ENCODE results near the gene PAK1.

PAK1 gene

GRCh38 chr11:77322506-77322905 is 151.4 kb downstream of the PAK1 start:
- TF ChIP-seq, protein P1, sequence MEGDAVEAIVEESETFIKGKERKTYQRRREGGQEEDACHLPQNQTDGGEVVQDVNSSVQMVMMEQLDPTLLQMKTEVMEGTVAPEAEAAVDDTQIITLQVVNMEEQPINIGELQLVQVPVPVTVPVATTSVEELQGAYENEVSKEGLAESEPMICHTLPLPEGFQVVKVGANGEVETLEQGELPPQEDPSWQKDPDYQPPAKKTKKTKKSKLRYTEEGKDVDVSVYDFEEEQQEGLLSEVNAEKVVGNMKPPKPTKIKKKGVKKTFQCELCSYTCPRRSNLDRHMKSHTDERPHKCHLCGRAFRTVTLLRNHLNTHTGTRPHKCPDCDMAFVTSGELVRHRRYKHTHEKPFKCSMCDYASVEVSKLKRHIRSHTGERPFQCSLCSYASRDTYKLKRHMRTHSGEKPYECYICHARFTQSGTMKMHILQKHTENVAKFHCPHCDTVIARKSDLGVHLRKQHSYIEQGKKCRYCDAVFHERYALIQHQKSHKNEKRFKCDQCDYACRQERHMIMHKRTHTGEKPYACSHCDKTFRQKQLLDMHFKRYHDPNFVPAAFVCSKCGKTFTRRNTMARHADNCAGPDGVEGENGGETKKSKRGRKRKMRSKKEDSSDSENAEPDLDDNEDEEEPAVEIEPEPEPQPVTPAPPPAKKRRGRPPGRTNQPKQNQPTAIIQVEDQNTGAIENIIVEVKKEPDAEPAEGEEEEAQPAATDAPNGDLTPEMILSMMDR (IDR thresholded peaks at IDR 0.05; ENCODE audit: control insufficient read depth, insufficient read depth, low read depth, low read length, missing control alignments) = no peak
- H3K4me3 ChIP-seq (ENCODE audit: control insufficient read depth, low read depth, low read length) = no peak overlapping the region
- DNase-seq (ENCODE audit: low read depth) = peak; percentile 38

GRCh38 chr11:77320351-77320750 is 153.5 kb downstream of the PAK1 start:
- no peak for DNase-seq (ENCODE audit: low read depth)

GRCh38 chr11:77318600-77318999 is 155.3 kb downstream of the PAK1 start:
- no peak overlapping the region for H3K4me3 ChIP-seq (ENCODE audit: control insufficient read depth, low read depth, low read length)
- TF ChIP-seq, protein P1 (IDR thresholded peaks at IDR 0.05; ENCODE audit: control insufficient read depth, insufficient read depth, low read depth, low read length, missing control alignments) = no peak
- DNase-seq (ENCODE audit: low read depth) = no peak

More at GRCh38 chr11:77320351-77320750, 153.5 kb downstream of the PAK1 start:
- TF ChIP-seq, protein P1 (IDR thresholded peaks at IDR 0.05; ENCODE audit: control insufficient read depth, insufficient read depth, low read depth, low read length, missing control alignments) = no peak
- H3K4me3 ChIP-seq (ENCODE audit: control insufficient read depth, low read depth, low read length) = no peak overlapping the region

DNA sequence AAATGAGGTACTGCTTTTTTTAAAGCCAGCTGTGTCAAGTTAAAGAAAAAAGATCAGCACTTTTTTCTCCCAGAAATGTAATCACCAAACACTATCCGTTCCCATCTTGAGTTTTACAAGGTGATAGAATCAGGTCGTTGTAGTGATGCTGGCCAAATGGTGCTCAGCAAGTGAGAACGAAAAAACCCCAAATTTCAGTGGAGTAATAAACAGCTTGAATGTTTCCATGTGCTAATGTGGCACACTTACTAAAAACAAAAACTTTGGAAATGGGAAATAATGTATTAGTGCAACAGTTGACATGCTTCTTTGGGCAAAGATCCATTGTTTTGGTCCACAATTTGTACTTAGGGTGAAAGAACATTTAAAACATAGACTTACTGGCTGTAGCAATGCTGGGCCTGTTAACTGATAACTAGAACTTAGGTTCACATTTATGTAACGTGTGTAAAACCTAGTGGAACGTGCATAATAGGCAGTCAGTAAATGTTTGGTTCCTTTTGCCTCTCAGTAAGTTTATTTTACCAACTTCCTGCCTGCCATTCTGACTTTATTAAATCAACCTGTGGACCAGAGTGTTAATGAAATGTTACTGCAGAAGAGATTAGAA is 157.1 kb downstream of the PAK1 start:
- TF ChIP-seq, protein P1 (IDR thresholded peaks at IDR 0.05; ENCODE audit: control insufficient read depth, insufficient read depth, low read depth, low read length, missing control alignments) = no peak
- no peak overlapping the region for H3K4me3 ChIP-seq (ENCODE audit: control insufficient read depth, low read depth, low read length)
- DNase-seq (ENCODE audit: low read depth) = no peak

GRCh38 chr11:77312107-77312506 is 161.8 kb downstream of the PAK1 start:
- DNase-seq (ENCODE audit: low read depth) = no peak
- TF ChIP-seq, protein P1 (IDR thresholded peaks at IDR 0.05; ENCODE audit: control insufficient read depth, insufficient read depth, low read depth, low read length, missing control alignments) = no peak
- H3K4me3 ChIP-seq (ENCODE audit: control insufficient read depth, low read depth, low read length) = no peak overlapping the region

DNA sequence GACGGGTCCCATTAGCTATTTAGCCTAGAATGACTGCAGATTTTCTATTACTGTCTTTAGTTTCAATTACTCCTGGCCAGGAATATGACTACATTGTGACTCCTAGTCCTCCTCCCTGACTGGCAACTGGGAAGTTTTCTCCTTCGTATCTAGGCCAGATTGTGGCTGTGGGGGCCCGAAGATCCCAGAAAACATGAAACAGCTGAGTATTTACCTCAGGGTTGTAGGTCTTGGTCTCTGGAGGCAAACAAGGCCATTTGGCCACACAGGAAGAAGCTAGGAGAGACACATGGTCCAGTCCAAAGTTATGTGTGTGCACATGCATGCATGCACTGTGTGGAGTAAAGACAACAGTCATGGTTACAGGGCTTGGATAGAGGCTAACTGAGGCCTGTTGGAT is 162.2 kb downstream of the PAK1 start:
- TF ChIP-seq, protein P1 (IDR thresholded peaks at IDR 0.05; ENCODE audit: control insufficient read depth, insufficient read depth, low read depth, low read length, missing control alignments) = no peak
- no peak for DNase-seq (ENCODE audit: low read depth)
- H3K4me3 ChIP-seq (ENCODE audit: control insufficient read depth, low read depth, low read length) = no peak overlapping the region
